GM19099 (cell line): Measurements from ENCODE around the gene DDX49.

ENCODE experiments used
- POLR2A ChIP-seq: IDR thresholded peaks from 3 replicates; pipeline ENCODE4 v1.6.1; 2011; ENCODE audit warnings: low read depth; ENCODE audit not compliant: insufficient read length; ENCODE audit errors: extremely low read depth

DDX49 gene

GRCh38 chr19:18943465-18943864, 23.9 kb downstream of the DDX49 start:
- TF ChIP-seq POLR2A, result no peak

- no peak for TF ChIP-seq POLR2A
These were observed 25.8 kb downstream of the DDX49 start for GRCh38 chr19:18945297-18945696.

- TF ChIP-seq POLR2A, result no peak
These were observed 26.8 kb downstream of the DDX49 start for GRCh38 chr19:18946335-18946734.

- no peak for TF ChIP-seq POLR2A
These were observed 27.4 kb downstream of the DDX49 start for GRCh38 chr19:18946918-18947317.

GRCh38 chr19:18948075-18948975, 28.8 kb downstream of the DDX49 start:
- no peak for TF ChIP-seq POLR2A

- TF ChIP-seq POLR2A, result no peak
These were observed 29.5 kb downstream of the DDX49 start for GRCh38 chr19:18948976-18949356.

- no peak for TF ChIP-seq POLR2A
These were observed 30.3 kb downstream of the DDX49 start for GRCh38 chr19:18949858-18950257.

- TF ChIP-seq POLR2A, result no peak
These were observed 32.3 kb downstream of the DDX49 start for GRCh38 chr19:18951721-18952281.

- no peak for TF ChIP-seq POLR2A
These were observed 34.6 kb downstream of the DDX49 start for GRCh38 chr19:18954094-18954493.

- TF ChIP-seq POLR2A, result no peak
These were observed 35.5 kb downstream of the DDX49 start for GRCh38 chr19:18955042-18955441.

GRCh38 chr19:18960370-18960769, 40.9 kb downstream of the DDX49 start:
- no peak for TF ChIP-seq POLR2A

GRCh38 chr19:18961767-18962620, 42.5 kb downstream of the DDX49 start:
- no peak for TF ChIP-seq POLR2A

- no peak for TF ChIP-seq POLR2A
These were observed 44.6 kb downstream of the DDX49 start for GRCh38 chr19:18964121-18964520.

GRCh38 chr19:18966307-18966706, 46.8 kb downstream of the DDX49 start:
- TF ChIP-seq POLR2A, result no peak

- TF ChIP-seq POLR2A, result no peak
These were observed 48.0 kb downstream of the DDX49 start for GRCh38 chr19:18967358-18968146.
